GM18870 (cell line): ENCODE data around the gene RYR1.
A peak's percentile ranks its signal among the peaks of the same experiment; 100 is the strongest.
"Not testable (repeated sequence)": the region's sequence is repeated elsewhere in the genome, so short reads cannot be mapped to it uniquely, and the experiment has no call there.

Experiments
- ATAC-seq: cut with Tn5 transposase; IDR thresholded peaks from one replicate; pipeline ENCODE4 v1.9.1; 2021; ENCODE audit warnings: moderate library complexity; ENCODE audit not compliant: unreplicated experiment

The RYR1 gene

GRCh38 chr19:38537071-38537936, 103.8 kb downstream of the RYR1 start:
- ATAC-seq, result no peak

GRCh38 chr19:38538386-38538785, 104.9 kb downstream of the RYR1 start:
- ATAC-seq, result no peak

GRCh38 chr19:38538793-38539528, 105.5 kb downstream of the RYR1 start:
- no peak for ATAC-seq

- ATAC-seq, result no peak
These were observed 106.3 kb downstream of the RYR1 start for GRCh38 chr19:38539751-38540150.

- no peak for ATAC-seq
These were observed 108.5 kb downstream of the RYR1 start for GRCh38 chr19:38542040-38542439.

- ATAC-seq, result no peak
These were observed 109.9 kb downstream of the RYR1 start for GRCh38 chr19:38543286-38543806.

- ATAC-seq, result peak; percentile 45
These were observed 110.5 kb downstream of the RYR1 start for GRCh38 chr19:38543807-38544568.

- ATAC-seq, result no peak
These were observed 111.3 kb downstream of the RYR1 start for GRCh38 chr19:38544569-38545315.

- ATAC-seq, result no peak
These were observed 112.1 kb downstream of the RYR1 start for GRCh38 chr19:38545596-38545995.

GRCh38 chr19:38547421-38547820, 113.9 kb downstream of the RYR1 start:
- ATAC-seq, result no peak

- no peak for ATAC-seq
These were observed 115.6 kb downstream of the RYR1 start for GRCh38 chr19:38549061-38549460.

GRCh38 chr19:38549942-38550341, 116.5 kb downstream of the RYR1 start:
- ATAC-seq, result no peak

- no peak for ATAC-seq
These were observed 116.9 kb downstream of the RYR1 start for GRCh38 chr19:38550376-38550775.

GRCh38 chr19:38551450-38551813, 117.9 kb downstream of the RYR1 start:
- peak; percentile 51 for ATAC-seq

- not testable (repeated sequence) for ATAC-seq
These were observed 119.7 kb downstream of the RYR1 start for GRCh38 chr19:38553239-38553638.

GRCh38 chr19:38554676-38555141, 121.2 kb downstream of the RYR1 start:
- ATAC-seq, result no peak

- ATAC-seq, result no peak
These were observed 121.7 kb downstream of the RYR1 start for GRCh38 chr19:38555200-38555599.

GRCh38 chr19:38556521-38557174, 123.2 kb downstream of the RYR1 start:
- ATAC-seq, result no peak

- ATAC-seq, result peak; percentile 43
These were observed 123.8 kb downstream of the RYR1 start for GRCh38 chr19:38557205-38557799.
